ENCODE data around the gene POLR1G.

Gene POLR1G

DNA sequence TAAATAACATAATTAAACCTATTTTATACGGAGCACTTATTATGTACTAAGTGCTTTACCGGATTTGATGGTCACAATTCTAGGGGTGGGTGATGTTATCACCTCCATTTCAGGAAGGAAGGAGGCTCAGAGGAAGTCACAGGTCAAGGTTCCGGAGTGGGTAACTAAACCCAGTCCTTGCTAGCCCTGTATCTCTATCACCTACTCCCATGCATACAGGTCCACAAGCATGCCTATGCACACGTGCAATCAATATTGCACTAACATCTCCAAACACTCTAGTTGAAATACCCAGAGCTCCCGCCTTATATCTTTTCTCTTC, 43.5 kb downstream of the POLR1G start:
- no peak for DNase-seq

DNA sequence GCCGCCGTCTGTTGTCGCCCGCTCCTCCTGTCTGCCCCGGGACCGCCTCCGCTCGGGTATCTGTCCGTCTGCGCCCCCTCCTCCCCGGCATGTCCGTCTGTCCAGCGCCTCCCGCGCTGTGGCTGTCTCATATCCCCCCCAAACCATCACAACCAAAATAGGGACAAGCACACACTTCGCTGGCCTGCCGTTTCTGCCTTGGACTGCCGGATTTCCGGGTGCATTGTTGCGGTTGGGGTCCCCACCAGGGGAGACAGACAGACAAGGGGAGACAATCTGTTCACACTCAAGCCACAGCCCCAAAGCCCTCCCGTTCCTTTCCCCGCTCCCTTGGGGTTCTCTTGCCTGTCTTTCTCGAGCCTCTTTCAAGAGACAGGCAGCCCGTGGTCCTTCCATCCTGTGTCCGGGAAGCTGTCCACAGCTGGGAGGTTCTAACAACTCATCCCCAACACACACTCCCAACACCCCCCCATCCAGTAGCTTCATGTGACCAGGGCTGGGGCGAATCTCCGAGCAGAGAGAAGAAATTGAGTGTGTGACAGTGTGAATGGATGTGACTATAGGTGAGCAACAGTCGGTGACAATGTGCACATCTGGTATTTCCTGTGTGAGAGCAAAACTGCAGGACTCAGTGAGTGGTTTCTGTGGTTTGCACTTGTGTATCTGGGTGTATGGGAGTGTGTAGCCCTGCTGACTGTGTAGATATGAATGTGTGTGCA, 44.8 kb downstream of the POLR1G start:
- DNase-seq, result peak; percentile 34

DNA sequence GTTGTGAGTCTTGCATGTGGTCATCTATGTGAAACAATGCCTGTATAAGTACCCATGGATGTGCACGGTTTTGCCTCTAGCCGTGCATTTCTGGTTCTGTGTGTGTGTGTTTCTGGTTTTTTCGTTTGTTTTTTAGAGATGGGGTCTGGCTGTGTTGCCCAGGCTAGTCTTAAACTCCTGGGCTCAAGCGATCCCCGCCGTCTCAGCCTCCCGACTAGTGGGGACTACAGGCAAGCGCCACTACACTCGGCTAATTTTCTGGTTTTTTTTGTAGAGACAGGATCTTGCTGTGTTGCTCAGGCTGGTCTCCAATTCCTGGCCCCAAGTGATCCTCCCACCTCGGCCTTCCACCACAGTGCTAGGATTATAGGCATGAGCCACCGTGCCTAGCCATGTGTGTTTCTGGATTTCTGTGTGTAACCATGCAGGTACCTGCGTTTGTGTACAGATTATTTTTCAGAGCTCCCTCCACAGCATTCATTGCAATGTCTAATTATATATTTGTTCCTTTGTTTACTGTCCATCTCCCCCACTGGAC, 45.5 kb downstream of the POLR1G start:
- no peak for DNase-seq

DNA sequence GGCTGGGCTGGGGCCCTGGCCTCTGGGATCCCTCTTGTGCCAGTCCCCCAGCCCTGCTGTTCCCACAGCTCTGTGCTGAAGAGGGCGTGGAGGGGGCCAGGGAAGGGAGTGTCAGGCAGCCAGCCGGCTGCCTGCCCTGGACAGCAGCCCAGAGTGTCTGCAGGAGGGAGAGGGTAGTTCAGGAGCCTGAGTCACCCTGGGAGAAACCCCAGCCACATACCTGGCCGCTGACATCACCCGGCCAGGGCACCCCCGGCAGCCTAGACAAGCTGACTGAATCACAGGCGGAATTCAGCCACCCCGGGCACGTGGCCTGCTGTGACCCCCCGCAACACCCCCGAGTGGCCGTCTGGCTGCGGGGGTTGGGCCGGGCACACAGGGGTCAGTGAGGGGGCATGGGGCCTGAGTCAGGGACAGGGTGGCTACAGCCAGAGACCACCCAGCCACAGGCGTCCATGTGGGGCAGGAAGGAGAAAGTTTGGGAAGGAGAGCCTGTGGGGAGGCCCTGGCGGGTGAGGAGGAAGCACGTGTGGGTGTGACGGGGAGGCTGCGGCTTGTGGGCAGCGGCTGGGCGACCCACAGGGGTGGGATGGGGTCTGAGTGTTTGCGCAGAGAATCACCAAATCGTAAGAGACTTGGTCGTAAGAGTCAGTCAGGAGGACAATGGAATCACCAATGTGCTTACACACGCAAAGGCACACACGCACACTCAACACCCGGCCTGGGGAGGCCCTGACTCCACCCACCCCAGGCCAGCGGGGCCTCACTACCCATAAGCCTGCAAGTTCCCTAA, 49.5 kb downstream of the POLR1G start:
- peak; percentile 43 for DNase-seq

DNA sequence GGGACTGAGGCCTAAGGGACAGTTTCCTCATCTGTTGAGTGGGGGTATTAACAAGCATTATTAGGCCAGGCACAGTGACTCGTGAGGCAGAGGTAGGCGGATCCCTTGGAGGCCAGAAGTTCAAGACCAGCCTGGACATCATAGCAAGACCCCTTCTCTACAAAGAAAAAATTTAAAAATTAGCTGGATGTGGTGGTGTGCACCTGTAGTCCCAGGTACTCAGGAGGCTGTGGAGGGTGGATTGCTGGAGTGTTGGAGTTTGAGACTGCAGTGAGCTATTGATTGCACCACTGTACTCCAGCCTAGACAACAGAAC, 50.0 kb downstream of the POLR1G start:
- DNase-seq, result no peak

DNA sequence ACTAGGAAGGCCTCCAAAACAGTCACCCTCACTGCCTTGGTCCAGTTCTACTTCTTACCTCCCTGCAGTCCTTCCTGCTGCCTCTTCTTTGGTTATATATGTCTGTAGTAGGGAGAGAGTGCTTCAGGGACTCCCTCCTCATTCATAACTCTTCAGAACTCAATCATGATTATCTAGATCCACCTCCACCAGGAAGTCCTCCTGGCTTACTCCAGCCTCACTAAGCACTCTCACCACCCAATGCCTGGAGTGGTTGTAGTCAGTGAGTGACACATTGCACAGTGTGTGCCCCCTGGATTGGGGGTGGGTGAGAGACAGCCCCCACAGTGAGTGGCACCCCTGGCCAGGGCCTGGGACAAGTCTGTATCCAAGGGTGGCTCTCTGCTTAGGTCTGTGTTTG, 51.3 kb downstream of the POLR1G start:
- no peak for DNase-seq

Data from activated CD4-positive, alpha-beta T cell treated with anti-CD3 and anti-CD28 coated beads for 1 hour (primary cell).